H1 (cell line): Measurements from ENCODE around the gene TMEM169. TPM values are rescaled to one million over a fixed set of nuclear protein-coding genes. Genes with fewer than 3 reads are reported as not detected.

Experiments used
- GABPA ChIP-seq: IDR thresholded peaks from 2 replicates; pipeline ENCODE4 v1.6.1; 2011; ENCODE audit warnings: mild to moderate bottlenecking, low read length, moderate library complexity, borderline replicate concordance; ENCODE audit not compliant: insufficient read depth
- polyA plus RNA-seq, 7 experiments: library from polyadenylated mRNA; depleted of rRNA in 3 of 7; stranded (reverse) in 5 of 7; unstranded in 2 of 7; fragments of >200 nt in 5 of 7; fragments of 200-250 nt in 2 of 7; gene quantifications; 1 replicate in 5 of 7; 2 replicates in 1 of 7; 4 replicates in 1 of 7; pipeline versions ENCODE4 v1.2.1 to v1.2.3, GENCODE V29; 2011 to 2013; ENCODE audit warnings: missing spikeins in 2 of 7, mixed read lengths in 2 of 7
- total RNA-seq: library from RNA; stranded (reverse); fragmentation: NEBNext Ultra II Directional; extraction: Animal tissue kit (Norgen Biotek cat#: 25700); gene quantifications from 2 replicates; pipeline ENCODE4 v1.2.1, GENCODE V29; 2021
- TF ChIP-seq, protein P1 (sequence below), 3 experiments: IDR thresholded peaks; 1 replicate in 2 of 3; 2 replicates in 1 of 3; pipeline versions ENCODE4 v1.5.1 to v1.6.1; 2011; ENCODE audit warnings: low read length in 3 of 3, mild to moderate bottlenecking in 3 of 3, inconsistent platforms in 2 of 3, low read depth in 1 of 3, moderate library complexity in 1 of 3; ENCODE audit not compliant: insufficient read depth in 1 of 3; ENCODE audit errors: control extremely low read depth in 1 of 3
- TF ChIP-seq, protein P2 (sequence below): IDR thresholded peaks from 2 replicates; pipeline ENCODE4 v1.6.1; 2011; ENCODE audit warnings: low read length, improper control_type of control experiment

TMEM169 gene
- total and polyA plus RNA-seq, 2 of the 8 experiments (the other 6 are each of a cell fraction or from before 2014, with no cell fraction given): 0.41 to 2.4 TPM

DNA sequence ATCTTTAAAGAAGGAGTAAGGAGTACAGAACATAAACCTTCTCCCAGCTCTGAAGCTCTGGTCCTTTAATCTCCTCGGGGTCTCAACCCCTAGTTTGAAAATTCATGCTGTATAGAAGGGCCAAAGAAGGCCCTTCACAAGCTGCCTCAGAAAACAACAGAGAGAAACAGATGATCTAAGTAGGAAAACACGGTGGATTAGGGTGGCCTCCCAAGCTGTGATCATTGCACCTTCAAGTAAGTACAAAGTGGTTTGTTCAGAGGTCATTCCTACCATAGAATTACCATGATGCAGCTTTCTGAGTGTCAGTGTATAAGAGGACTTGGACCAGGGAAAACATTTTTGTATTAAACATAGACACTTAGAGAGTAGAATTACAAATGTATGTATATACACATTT, 10.9 kb downstream of the TMEM169 start (continued):
- TF ChIP-seq, protein P1, sequence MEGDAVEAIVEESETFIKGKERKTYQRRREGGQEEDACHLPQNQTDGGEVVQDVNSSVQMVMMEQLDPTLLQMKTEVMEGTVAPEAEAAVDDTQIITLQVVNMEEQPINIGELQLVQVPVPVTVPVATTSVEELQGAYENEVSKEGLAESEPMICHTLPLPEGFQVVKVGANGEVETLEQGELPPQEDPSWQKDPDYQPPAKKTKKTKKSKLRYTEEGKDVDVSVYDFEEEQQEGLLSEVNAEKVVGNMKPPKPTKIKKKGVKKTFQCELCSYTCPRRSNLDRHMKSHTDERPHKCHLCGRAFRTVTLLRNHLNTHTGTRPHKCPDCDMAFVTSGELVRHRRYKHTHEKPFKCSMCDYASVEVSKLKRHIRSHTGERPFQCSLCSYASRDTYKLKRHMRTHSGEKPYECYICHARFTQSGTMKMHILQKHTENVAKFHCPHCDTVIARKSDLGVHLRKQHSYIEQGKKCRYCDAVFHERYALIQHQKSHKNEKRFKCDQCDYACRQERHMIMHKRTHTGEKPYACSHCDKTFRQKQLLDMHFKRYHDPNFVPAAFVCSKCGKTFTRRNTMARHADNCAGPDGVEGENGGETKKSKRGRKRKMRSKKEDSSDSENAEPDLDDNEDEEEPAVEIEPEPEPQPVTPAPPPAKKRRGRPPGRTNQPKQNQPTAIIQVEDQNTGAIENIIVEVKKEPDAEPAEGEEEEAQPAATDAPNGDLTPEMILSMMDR (IDR thresholded peaks at IDR 0.05; ENCODE audit: control extremely low read depth in 1 of 3, insufficient read depth in 1 of 3, low read depth in 1 of 3, low read length in 3 of 3): no peak
- TF ChIP-seq, protein P2, sequence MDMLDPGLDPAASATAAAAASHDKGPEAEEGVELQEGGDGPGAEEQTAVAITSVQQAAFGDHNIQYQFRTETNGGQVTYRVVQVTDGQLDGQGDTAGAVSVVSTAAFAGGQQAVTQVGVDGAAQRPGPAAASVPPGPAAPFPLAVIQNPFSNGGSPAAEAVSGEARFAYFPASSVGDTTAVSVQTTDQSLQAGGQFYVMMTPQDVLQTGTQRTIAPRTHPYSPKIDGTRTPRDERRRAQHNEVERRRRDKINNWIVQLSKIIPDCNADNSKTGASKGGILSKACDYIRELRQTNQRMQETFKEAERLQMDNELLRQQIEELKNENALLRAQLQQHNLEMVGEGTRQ: no peak
- TF ChIP-seq GABPA: no peak
